ENCODE data around the gene LDHAL6B. TPM values are rescaled to one million over a fixed set of nuclear protein-coding genes. Genes with fewer than 3 reads are reported as not detected.

The LDHAL6B gene
- total RNA-seq, 1 experiment from 2014 or later: not detected

DNA sequence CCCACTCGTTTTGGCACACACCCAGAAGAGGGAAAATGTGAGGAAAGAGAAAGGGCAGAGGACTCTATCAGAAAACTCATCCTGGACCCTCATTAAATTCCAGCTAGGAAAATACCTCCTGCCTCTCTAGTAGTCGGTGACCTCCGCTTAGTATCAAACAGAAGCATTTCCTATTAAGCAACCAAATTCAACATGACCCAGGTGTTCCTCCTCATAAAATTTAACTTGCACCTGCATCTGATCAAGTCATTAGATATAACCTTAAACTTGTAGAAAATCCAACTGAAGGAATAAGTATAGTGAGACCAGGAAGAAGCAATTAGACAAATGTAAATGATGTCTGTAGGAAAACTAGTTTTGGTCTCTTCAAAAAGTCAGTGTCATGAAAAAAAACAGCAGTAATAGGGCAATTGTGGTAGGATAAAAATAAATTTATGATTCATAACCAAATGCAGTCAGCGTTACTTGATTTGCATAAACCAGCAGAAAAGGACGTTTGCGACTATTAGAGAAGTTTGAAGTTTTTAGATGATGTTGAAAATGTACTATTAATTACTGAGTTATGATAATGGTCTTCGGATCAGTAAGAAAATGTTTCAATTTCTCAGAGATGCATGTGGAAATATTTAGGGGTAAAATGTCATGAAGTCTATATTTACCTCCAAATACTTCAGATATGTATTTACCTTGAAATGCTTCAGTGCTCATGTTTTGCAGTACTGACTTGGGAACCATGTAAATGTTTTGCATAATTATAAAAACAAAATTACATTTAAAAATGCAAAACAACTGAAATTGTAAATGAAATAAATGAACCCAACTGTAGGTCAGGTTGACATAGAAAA lies 44.6 kb downstream of the LDHAL6B start (continued):
- TF ChIP-seq ZNF121 (CRISPR knock-in tag; IDR thresholded peaks at IDR 0.05) (no peak), TEAD4 (CRISPR knock-in tag; IDR thresholded peaks at IDR 0.05) (no peak), MXD4 (CRISPR knock-in tag; IDR thresholded peaks at IDR 0.05; ENCODE audit: borderline replicate concordance) (no peak), FOXJ3 (CRISPR knock-in tag; IDR thresholded peaks at IDR 0.05; ENCODE audit: borderline replicate concordance) (no peak), JUN (CRISPR knock-in tag; IDR thresholded peaks at IDR 0.05) (no peak)

DNA sequence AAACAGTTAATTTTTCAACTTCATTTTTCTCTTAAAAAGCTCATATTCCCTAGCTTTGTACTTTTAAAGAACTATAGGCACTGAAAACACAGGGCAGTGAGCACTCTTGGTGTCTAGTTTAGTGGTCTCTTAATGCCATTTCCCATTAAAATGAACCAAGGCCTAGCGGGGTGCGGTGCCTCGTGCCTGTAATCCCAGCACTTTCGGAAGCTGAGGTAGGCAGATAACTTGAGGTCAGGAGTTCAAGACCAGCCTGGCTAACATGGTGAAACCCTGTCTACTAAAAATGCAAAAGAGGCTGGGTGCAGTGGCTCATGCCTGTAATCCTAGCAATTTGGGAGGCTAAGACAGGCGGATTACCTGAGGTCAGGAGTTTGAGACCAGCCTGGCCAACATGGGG lies 45.5 kb downstream of the LDHAL6B start:
- H3K9me3 Mint-ChIP-seq: no peaks in the 10 kb centered on the region

More for the DNA sequence above, 45.5 kb downstream of the LDHAL6B start:
- ChIA-PET CTCF (no interaction called here), POLR2A (no interaction called here)
- no peak for ATAC-seq
- TF ChIP-seq, protein P1, sequence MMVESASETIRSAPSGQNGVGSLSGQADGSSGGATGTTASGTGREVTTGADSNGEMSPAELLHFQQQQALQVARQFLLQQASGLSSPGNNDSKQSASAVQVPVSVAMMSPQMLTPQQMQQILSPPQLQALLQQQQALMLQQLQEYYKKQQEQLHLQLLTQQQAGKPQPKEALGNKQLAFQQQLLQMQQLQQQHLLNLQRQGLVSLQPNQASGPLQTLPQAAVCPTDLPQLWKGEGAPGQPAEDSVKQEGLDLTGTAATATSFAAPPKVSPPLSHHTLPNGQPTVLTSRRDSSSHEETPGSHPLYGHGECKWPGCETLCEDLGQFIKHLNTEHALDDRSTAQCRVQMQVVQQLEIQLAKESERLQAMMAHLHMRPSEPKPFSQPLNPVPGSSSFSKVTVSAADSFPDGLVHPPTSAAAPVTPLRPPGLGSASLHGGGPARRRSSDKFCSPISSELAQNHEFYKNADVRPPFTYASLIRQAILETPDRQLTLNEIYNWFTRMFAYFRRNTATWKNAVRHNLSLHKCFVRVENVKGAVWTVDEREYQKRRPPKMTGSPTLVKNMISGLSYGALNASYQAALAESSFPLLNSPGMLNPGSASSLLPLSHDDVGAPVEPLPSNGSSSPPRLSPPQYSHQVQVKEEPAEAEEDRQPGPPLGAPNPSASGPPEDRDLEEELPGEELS (CRISPR knock-in tag; IDR thresholded peaks at IDR 0.05): no peak
- TF ChIP-seq SMAD3 (CRISPR knock-in tag; IDR thresholded peaks at IDR 0.05; ENCODE audit: borderline replicate concordance) (no peak), NFYB (CRISPR knock-in tag; conservative IDR thresholded peaks at IDR 0.05; ENCODE audit: low read depth) (no peak), FOXJ3 (CRISPR knock-in tag; IDR thresholded peaks at IDR 0.05; ENCODE audit: borderline replicate concordance) (no peak), ZNF416 (CRISPR knock-in tag; IDR thresholded peaks at IDR 0.05) (no peak), NR3C1 (CRISPR knock-in tag; conservative IDR thresholded peaks at IDR 0.05; ENCODE audit: low read depth) (no peak), ATF1 (CRISPR knock-in tag; IDR thresholded peaks at IDR 0.05) (no peak), TCF7 (CRISPR knock-in tag; IDR thresholded peaks at IDR 0.05; ENCODE audit: low read depth) (no peak), FOXP1 (CRISPR knock-in tag; IDR thresholded peaks at IDR 0.05; ENCODE audit: borderline replicate concordance) (no peak), CREB1 (CRISPR knock-in tag; IDR thresholded peaks at IDR 0.05) (no peak), HMGA2 (CRISPR knock-in tag; IDR thresholded peaks at IDR 0.05) (no peak), EMX1 (CRISPR knock-in tag; IDR thresholded peaks at IDR 0.05) (no peak), ZNF263 (CRISPR knock-in tag; IDR thresholded peaks at IDR 0.05; ENCODE audit: low read depth) (no peak)
- TF ChIP-seq, protein P2, sequence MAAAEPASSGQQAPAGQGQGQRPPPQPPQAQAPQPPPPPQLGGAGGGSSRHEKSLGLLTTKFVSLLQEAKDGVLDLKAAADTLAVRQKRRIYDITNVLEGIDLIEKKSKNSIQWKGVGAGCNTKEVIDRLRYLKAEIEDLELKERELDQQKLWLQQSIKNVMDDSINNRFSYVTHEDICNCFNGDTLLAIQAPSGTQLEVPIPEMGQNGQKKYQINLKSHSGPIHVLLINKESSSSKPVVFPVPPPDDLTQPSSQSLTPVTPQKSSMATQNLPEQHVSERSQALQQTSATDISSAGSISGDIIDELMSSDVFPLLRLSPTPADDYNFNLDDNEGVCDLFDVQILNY (CRISPR knock-in tag; IDR thresholded peaks at IDR 0.05): no peak
- TF ChIP-seq, protein P3, sequence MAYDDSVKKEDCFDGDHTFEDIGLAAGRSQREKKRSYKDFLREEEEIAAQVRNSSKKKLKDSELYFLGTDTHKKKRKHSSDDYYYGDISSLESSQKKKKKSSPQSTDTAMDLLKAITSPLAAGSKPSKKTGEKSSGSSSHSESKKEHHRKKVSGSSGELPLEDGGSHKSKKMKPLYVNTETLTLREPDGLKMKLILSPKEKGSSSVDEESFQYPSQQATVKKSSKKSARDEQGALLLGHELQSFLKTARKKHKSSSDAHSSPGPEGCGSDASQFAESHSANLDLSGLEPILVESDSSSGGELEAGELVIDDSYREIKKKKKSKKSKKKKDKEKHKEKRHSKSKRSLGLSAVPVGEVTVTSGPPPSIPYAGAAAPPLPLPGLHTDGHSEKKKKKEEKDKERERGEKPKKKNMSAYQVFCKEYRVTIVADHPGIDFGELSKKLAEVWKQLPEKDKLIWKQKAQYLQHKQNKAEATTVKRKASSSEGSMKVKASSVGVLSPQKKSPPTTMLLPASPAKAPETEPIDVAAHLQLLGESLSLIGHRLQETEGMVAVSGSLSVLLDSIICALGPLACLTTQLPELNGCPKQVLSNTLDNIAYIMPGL (CRISPR knock-in tag; IDR thresholded peaks at IDR 0.05): no peak
- TF ChIP-seq, protein P4, sequence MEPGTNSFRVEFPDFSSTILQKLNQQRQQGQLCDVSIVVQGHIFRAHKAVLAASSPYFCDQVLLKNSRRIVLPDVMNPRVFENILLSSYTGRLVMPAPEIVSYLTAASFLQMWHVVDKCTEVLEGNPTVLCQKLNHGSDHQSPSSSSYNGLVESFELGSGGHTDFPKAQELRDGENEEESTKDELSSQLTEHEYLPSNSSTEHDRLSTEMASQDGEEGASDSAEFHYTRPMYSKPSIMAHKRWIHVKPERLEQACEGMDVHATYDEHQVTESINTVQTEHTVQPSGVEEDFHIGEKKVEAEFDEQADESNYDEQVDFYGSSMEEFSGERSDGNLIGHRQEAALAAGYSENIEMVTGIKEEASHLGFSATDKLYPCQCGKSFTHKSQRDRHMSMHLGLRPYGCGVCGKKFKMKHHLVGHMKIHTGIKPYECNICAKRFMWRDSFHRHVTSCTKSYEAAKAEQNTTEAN (CRISPR knock-in tag; IDR thresholded peaks at IDR 0.05): no peak
- TF ChIP-seq, protein P5, sequence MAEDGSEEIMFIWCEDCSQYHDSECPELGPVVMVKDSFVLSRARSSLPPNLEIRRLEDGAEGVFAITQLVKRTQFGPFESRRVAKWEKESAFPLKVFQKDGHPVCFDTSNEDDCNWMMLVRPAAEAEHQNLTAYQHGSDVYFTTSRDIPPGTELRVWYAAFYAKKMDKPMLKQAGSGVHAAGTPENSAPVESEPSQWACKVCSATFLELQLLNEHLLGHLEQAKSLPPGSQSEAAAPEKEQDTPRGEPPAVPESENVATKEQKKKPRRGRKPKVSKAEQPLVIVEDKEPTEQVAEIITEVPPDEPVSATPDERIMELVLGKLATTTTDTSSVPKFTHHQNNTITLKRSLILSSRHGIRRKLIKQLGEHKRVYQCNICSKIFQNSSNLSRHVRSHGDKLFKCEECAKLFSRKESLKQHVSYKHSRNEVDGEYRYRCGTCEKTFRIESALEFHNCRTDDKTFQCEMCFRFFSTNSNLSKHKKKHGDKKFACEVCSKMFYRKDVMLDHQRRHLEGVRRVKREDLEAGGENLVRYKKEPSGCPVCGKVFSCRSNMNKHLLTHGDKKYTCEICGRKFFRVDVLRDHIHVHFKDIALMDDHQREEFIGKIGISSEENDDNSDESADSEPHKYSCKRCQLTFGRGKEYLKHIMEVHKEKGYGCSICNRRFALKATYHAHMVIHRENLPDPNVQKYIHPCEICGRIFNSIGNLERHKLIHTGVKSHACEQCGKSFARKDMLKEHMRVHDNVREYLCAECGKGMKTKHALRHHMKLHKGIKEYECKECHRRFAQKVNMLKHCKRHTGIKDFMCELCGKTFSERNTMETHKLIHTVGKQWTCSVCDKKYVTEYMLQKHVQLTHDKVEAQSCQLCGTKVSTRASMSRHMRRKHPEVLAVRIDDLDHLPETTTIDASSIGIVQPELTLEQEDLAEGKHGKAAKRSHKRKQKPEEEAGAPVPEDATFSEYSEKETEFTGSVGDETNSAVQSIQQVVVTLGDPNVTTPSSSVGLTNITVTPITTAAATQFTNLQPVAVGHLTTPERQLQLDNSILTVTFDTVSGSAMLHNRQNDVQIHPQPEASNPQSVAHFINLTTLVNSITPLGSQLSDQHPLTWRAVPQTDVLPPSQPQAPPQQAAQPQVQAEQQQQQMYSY (CRISPR knock-in tag; IDR thresholded peaks at IDR 0.05): no peak
- Mint-ChIP-seq H3K4me1 (peaks cover 3% of the 10 kb centered on the region), H3K4me3 (no peak overlapping the region), H3K36me3 (peaks cover 6% of the 10 kb centered on the region; the same call in 1 of the 2 replicates), H3K27me3 (ENCODE audit: low read depth) (no peaks in the 10 kb centered on the region), H3K27ac (no peak overlapping the region)
- DNase-seq (ENCODE audit: low spot score): no peak
